ENCODE results near the gene RCOR2. TPM values are rescaled to one million over a fixed set of nuclear protein-coding genes. Genes with fewer than 3 reads are reported as not detected.

RCOR2 gene
- total and polyA plus RNA-seq, 2 of the 13 experiments (the other 11 are each of a cell fraction or from before 2014, with no cell fraction given) = 8.3 to 8.5 TPM

DNA sequence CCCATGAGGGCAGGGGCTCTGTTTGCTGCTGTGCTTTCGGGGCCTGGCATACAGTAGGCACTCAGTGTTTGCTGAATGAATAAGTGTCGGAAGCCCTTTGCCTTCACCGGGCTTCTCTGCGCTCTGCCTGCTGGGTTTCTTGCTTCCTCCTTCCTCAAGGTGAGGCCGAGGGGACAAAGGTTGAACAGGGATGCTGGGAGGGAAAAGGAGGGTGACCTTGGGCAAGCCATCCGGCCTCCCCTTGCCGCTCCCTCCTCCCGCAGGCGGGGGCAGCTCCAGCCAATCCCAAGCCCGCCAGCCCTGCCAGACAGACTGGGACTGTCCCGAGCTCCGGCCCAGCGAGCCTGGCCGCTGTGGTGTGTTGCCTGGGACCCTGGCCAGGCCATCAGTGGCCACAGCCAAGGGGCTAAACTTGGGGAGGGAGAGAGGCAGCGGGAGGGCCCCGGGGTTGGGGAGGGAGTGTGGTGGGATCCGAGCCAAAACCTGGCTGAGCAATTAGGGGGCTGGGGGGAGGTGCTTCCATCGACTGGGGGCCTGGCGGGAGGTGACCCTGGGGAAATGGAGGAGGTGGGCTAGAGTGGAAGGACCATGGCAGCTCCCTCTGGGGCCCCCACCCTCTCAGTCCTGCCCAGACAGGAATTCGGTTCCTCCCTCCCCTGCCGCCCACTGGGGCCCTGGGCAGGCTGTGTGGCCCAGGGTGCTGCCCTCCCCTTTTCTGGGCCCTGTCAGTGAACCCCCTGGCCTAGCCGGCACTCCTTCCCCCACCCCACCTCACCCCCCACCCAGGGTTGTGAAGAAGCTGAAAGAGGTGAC, 3.4 kb upstream of the RCOR2 start:
- Histone ChIP-seq H3K27ac (ENCODE audit: extremely low read length, insufficient read depth, low read length) (peak overlapping the region; percentile 82), H3K9me3 (ENCODE audit: low read length) (no peaks in the 10 kb centered on the region), H3K4me1 (ENCODE audit: insufficient read depth, low read length) (peaks cover 48% of the 10 kb centered on the region), H3K36me3 (replicated peaks in 1 of 2; ENCODE audit: control insufficient read depth in 1 of 2, insufficient read depth in 2 of 2, low read length in 2 of 2) (no peaks in the 10 kb centered on the region), H3K4me2 (ENCODE audit: low read depth, low read length) (peak overlapping the region; percentile 74), H3K4me3 (replicated peaks in 1 of 3; ENCODE audit: insufficient read depth in 1 of 3, low read depth in 2 of 3, low read length in 3 of 3) (peak overlapping the region; percentile 59 to 84 (median 76)), H3K9ac (ENCODE audit: insufficient read depth, low read depth, low read length) (peak overlapping the region; percentile 72), H4K20me1 (ENCODE audit: insufficient read depth, low read length) (no peaks in the 10 kb centered on the region), H2AFZ (ENCODE audit: low read length) (no peak overlapping the region), H3K79me2 (ENCODE audit: insufficient read depth, low read length) (no peaks in the 10 kb centered on the region), H3K27me3 (ENCODE audit: control insufficient read depth in 1 of 2, insufficient read depth in 2 of 2, low read length in 2 of 2) (peaks cover 0 to 4% of the 10 kb centered on the region in 2 experiments; a peak in 2 of 5 replicates)
- ATAC-seq (peak; percentile 69), FAIRE-seq (peak; percentile 89), DNase-seq (ENCODE audit: low spot score) (peak; percentile 60)
- in situ Hi-C loops (cut with HindIII; ENCODE audit: extremely low pct_ligation_motif_present, low pct_unique_long_range_greater_than_20kb) = no loop called here
- ChIA-PET CTCF (ENCODE audit: low intra/inter-chr PET ratio, low total read pairs) (interaction anchor here (0.5 to 1.3 kb wide), 2 partner anchors 83 to 92 kb away, joined by 3 to 9 read pairs; no protein-coding TSS in a partner anchor), POLR2A (interaction anchor here (0.8 to 2.0 kb wide), 12 partner anchors 11 to 154 kb away, joined by 3 to 15 read pairs (median 6); partner anchors contain the start of genes COX8A and MARK2)
- 3% methylated on average over 13 of the region's 22 CpGs for WGBS (ENCODE audit: low lambda C conversion rate)
- intact Hi-C loops (cut with micrococcal nuclease; ENCODE audit: unreplicated experiment) = no loop called here
- BruUV-seq (replicated peaks) = no TSS peak
- TF ChIP-seq, protein P1, sequence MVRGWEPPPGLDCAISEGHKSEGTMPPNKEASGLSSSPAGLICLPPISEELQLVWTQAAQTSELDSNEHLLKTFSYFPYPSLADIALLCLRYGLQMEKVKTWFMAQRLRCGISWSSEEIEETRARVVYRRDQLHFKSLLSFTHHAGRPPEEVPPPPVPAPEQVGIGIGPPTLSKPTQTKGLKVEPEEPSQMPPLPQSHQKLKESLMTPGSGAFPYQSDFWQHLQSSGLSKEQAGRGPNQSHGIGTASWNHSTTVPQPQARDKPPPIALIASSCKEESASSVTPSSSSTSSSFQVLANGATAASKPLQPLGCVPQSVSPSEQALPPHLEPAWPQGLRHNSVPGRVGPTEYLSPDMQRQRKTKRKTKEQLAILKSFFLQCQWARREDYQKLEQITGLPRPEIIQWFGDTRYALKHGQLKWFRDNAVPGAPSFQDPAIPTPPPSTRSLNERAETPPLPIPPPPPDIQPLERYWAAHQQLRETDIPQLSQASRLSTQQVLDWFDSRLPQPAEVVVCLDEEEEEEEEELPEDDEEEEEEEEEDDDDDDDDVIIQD (CRISPR knock-in tag; IDR thresholded peaks at IDR 0.05; ENCODE audit: low read depth) = no peak
- TF ChIP-seq HIVEP1 (CRISPR knock-in tag; IDR thresholded peaks at IDR 0.05) = no peak; the same call in 1 of the 2 replicates
- TF ChIP-seq DPF2 (CRISPR knock-in tag; IDR thresholded peaks at IDR 0.05; ENCODE audit: borderline replicate concordance, low read depth) = 0 out of 2 replicates have a peak, but pooled peaks have one; percentile 34
- no peak for TF ChIP-seq HCFC1 (IDR thresholded peaks at IDR 0.05; ENCODE audit: low read depth, low read length)
- no peak for TF ChIP-seq KLF11 (CRISPR knock-in tag; IDR thresholded peaks at IDR 0.05)
- TF ChIP-seq POLR2AphosphoS5 (IDR thresholded peaks at IDR 0.05; ENCODE audit: low read depth, low read length) = peak; percentile 76
- TF ChIP-seq ZNF543 (CRISPR knock-in tag; IDR thresholded peaks at IDR 0.05) = no peak
- no peak for TF ChIP-seq GZF1 (CRISPR knock-in tag; IDR thresholded peaks at IDR 0.05)
- no peak; the same call in 1 of the 2 replicates for TF ChIP-seq HDAC1 (CRISPR knock-in tag; IDR thresholded peaks at IDR 0.05)
- TF ChIP-seq, protein P2, sequence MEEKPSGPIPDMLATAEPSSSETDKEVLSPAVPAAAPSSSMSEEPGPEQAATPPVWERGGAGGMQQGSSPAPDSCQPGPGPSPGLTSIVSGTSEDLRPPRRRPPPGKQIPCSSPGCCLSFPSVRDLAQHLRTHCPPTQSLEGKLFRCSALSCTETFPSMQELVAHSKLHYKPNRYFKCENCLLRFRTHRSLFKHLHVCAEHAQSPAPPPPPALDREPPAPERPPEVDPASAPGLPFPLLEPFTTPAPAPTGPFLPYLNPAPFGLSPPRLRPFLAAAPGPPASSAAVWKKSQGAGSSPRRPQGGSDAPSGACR (CRISPR knock-in tag; IDR thresholded peaks at IDR 0.05) = no peak
- TF ChIP-seq ZNF746 (CRISPR knock-in tag; IDR thresholded peaks at IDR 0.05) = peak; percentile 92
- TF ChIP-seq ZNF619 (CRISPR knock-in tag; IDR thresholded peaks at IDR 0.05) = no peak
- TF ChIP-seq SNAI1 (CRISPR knock-in tag; IDR thresholded peaks at IDR 0.05; ENCODE audit: borderline replicate concordance) = no peak; the same call in 1 of the 2 replicates
- TF ChIP-seq, protein P3, sequence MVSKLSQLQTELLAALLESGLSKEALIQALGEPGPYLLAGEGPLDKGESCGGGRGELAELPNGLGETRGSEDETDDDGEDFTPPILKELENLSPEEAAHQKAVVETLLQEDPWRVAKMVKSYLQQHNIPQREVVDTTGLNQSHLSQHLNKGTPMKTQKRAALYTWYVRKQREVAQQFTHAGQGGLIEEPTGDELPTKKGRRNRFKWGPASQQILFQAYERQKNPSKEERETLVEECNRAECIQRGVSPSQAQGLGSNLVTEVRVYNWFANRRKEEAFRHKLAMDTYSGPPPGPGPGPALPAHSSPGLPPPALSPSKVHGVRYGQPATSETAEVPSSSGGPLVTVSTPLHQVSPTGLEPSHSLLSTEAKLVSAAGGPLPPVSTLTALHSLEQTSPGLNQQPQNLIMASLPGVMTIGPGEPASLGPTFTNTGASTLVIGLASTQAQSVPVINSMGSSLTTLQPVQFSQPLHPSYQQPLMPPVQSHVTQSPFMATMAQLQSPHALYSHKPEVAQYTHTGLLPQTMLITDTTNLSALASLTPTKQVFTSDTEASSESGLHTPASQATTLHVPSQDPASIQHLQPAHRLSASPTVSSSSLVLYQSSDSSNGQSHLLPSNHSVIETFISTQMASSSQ (IDR thresholded peaks at IDR 0.05; ENCODE audit: low read depth) = no peak
- TF ChIP-seq, protein P3 (CRISPR knock-in tag; IDR thresholded peaks at IDR 0.05; ENCODE audit: borderline replicate concordance) = peak; percentile 34; the same call in 1 of the 2 replicates
- no peak for TF ChIP-seq ZNF367 (CRISPR knock-in tag; IDR thresholded peaks at IDR 0.05; ENCODE audit: borderline replicate concordance)
- TF ChIP-seq ZNF383 (CRISPR knock-in tag; IDR thresholded peaks at IDR 0.05; ENCODE audit: borderline replicate concordance) = 0 out of 2 replicates have a peak, but pooled peaks have one; percentile 39
- no peak for TF ChIP-seq KDM3A (CRISPR knock-in tag; IDR thresholded peaks at IDR 0.05; ENCODE audit: low read depth)

All from HepG2 (cell line).